DMS79 (cell line): Measurements from ENCODE around the gene TMEM187.

Experiments
- DNase-seq: peaks from one replicate; lab custom pipeline; 2025; lab: John Stamatoyannopoulos, UW

Gene TMEM187

GRCh38 chrX:154000051-154000450 lies 27.5 kb downstream of the TMEM187 start:
- no peak for DNase-seq

DNA sequence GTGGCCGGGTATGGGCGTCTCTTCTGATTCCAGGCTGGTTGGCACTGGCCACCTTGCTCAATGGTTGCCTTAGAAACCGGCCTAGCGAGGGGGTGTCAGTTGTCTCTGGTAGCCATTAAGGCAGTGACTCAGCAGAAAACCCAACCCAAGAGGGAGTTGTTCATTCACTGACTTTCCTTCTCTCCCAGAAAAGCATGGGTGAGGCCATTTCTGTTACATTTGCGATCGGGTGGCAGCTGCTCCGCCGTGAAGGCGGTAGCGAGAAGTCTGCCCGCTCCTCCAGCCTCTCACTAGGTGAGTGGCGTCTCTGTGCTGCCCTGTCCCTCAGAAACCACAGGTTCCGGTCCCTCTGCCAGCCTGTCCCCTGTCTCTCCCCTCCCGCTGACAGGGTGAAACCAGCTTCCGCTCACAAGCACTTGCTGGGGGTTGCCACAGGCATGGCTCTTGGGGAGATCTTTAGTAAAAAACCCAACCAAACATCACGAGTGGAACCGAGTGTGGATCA lies 29.7 kb downstream of the TMEM187 start:
- DNase-seq: no peak

GRCh38 chrX:154004315-154004714 lies 31.8 kb downstream of the TMEM187 start:
- DNase-seq: no peak

DNA sequence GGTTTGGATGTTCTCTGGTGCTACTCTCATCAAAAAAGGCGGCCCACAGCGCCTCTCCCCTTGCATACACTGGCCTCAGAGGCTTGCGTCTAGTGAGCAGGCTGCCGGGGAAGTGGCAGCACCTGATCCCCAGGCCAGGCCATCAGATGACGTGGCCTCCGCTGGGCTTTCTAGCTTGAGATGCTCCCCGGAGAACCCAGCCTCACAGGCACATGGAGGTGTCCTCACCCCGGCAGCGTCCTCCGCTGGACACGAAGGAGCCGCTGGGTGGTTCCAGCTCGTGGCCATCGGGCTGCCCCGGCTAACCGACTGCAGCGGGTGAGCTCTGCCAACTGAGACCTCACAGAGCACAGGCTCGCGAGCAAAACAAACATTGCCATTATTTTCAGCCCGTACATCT lies 34.4 kb downstream of the TMEM187 start:
- no peak for DNase-seq

- no peak for DNase-seq
These were observed 36.0 kb downstream of the TMEM187 start for GRCh38 chrX:154008521-154008920.

GRCh38 chrX:154010330-154011087 lies 38.0 kb downstream of the TMEM187 start:
- no peak for DNase-seq

DNA sequence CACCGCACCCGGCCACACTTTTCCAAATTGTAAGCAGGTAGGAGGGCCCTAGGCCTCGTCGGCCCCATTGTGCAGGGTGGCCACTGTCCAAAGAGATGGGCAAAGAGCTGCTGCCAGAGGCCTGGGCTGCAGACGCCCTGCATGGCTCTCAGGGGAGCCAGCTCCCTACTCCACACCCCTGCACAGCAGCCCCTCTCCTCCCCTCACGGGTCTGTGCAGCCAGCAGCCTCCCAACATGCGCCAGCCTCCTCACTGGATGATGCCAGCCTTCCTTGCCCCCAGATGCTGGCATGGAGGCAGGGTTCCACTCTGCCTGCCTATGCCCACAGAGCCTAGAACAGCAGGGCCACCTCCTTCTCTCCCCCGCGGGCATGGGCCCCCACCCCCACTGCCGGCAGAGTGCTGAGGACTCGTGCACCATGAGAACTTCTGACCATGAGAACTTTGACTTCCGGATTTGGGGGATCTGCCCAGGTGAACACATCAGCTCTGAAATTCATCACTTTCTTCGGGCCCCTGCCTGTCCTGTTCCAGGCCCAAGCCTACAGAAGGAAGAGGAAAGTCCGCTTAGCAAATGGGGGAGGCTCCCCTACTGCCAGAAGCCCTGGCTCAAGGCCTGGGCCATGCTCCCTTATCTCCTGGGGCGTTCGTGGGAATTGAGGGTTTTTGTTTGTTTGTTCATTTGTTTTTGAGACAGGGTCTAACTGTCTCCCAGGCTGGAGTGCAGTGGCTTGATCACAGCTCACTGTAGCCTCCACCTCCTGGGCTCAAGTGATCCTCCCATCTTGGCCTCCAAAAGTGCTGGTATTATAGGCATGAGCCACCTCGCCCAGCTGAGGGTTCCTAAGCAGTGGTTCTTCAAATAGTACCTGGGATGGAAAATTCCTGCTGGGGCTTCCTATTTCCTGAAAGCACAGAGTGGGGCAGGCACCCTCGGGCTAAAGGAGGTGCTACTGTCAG lies 39.1 kb downstream of the TMEM187 start:
- no peak for DNase-seq

DNA sequence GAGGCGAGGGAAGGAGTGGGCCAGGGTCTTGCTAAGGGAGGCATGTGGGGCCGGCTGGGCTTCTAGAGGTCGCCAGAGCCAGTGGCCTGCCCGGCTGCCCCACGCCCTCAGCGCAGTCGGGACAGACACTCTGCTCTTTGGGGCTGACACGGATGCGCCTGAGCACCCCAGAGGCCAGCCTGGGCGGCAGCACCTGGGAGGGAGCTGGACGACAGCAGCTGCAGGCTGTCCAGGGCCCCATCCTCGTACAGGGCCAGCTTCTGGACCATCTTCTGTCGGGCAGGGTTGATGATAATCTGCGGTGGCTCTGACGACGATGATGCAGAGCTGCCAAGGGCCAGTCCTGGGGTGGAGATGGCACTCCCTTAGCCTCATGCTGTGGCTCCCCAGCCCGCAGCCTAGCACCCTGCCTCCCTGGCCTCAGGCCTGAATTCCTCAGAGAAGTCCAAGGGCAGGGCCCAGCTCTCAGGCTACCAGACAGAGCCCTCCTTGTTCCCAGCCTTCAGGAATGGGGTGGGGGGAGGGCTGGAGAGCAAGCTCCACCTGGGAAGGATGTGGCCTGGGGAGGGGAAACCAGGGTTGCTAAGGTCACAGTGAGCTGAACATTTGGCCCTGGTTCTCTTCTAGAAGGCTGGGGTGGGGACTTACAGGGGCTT lies 39.9 kb downstream of the TMEM187 start:
- no peak for DNase-seq

GRCh38 chrX:154013001-154013421 lies 40.5 kb downstream of the TMEM187 start:
- DNase-seq: no peak

DNA sequence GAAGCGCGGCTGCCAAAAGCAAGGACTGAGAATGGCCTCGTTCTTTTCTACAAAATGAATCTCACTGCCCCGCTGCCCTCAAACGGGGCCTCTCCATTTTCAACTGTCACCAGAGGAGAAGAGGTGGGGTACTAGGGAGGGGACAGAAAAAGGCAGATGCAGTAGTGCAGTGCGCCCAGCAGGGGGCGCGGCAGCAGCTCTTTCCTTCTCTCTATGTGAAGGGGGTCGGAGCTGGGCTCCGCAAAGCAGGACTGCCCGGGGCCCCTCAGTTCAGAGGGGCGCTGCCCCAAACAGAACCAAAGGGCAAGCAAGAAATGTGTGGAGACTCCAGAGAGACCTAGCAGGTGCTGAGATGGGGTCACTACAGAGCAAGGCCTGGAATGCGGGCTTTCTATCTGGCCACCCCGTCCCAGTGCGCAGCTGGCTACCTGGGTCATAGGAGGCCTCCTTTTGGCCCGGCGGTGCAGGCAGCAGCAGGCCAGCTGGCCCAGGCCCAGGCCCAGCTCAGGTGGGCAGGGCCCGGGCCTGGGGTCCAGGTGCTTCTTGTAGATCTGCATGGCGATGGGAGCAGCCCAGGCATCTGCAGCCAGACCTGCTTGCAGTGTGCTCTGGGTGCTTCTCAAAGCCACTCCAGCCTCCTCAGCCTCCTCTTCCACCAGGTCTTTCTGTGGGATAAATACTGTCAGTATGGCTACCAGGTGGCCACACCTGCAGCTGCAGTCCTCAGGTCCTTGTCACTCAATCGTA lies 41.2 kb downstream of the TMEM187 start:
- DNase-seq: no peak

DNA sequence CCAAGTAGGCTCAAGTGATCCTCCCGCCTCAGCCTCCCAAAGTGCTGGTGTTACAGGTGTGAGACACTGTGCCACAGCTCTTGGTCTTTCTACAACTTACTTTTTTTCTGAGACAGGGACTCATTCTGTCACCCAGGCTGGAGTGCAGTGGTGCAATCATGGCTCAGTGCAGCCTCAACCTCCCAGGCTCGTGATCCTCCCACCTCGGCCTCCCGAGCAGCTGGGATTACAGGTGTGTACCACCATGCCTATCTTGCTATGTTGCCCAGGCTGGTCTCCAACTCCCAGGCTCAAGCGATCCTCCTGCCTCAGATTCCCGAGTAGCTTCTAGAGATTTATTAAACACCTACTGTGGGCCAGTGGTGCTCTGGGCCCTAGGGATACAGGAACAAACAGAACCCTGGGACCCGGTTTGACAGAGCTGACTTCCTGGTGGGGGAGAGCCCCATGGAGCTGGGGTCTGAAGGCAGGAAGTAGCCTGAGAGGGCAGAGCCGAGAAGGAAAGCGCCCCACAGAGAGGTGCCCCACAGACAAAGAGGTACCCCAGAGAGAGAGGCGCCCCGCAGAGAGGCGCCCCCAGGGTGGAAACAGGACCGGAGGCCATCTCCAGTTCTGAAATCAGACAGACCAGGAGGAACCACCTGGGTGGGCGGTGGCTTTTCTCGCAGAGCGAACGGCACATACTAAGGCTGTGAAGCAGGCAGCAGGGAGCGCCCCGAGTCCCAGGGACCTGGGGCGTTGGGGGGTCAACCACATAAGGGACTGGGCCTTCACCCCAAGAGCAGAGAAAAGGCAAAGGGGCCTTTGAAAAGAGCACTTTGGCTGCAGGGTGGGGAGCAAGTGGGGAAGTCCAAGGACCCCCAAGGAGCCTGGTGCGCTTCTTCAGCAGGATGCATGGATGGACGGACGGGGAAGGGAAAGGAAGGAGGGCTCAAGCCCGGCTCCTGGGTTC lies 42.2 kb downstream of the TMEM187 start:
- no peak for DNase-seq

GRCh38 chrX:154015581-154016264 lies 43.2 kb downstream of the TMEM187 start:
- no peak for DNase-seq

DNA sequence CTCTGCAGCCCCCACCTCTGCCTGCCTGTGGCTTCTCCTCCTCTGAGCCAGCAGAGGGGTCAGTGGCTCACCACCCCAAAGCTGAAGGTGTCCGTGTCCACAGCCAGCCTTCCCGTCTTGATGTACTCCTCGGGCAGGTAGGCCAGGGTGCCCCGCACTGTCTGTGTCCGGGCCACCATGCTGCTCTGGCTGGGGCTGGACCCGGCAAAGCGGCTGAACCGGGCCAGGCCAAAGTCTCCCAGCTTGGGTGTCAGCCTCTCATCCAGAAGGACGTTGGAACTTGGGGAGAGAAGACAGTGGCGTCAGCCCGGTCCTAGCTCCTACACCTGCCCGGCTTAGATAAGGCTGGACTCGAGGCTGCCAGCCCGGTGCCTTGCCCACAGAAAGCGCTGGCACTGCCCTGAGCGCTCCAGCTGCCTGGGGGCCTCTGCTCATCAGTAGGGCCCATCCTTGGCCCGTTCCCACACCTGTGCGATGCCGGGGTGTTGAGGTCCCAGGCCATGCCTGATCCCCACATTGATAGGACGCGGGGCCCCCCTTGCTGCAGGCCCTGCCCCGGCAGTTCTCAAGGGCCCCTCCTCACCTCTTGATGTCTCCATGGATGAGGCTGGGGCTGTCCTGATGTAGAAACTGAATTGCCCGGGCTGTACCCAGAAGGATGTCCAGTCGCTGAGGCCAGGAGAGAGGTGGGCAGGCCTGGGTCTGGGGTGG lies 44.0 kb downstream of the TMEM187 start:
- no peak for DNase-seq

GRCh38 chrX:154017766-154018517 lies 45.4 kb downstream of the TMEM187 start:
- DNase-seq: no peak

- DNase-seq: no peak
These were observed 46.0 kb downstream of the TMEM187 start for GRCh38 chrX:154018518-154019060.

DNA sequence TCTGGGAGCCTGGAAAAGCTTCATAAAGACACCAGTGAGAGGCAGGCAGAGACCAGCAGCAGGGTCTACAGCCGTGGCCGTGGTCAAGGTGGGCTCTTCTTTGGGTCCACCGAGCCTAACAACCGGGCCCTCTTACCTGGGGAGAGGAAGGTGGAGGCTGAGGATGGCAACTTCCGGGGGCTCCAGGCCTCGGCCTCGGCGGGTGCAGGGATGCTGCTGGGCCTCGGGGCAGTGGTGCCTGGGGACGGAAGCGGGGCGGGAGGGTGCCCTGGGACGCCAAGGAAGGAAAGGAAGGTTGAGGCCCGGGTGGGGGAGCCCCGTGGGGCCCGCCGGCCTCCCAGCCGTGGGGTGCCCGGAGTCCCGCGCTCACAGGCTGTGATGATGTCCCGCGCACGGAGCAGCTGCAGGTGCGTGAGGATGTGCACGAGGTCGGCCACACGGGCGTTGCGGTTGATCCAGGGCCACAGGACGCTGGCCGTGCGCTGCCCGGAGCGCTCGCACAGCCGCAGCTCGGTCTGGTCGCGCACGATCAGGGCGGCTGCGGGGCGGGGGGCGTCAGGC lies 46.6 kb downstream of the TMEM187 start:
- DNase-seq: no peak

DNA sequence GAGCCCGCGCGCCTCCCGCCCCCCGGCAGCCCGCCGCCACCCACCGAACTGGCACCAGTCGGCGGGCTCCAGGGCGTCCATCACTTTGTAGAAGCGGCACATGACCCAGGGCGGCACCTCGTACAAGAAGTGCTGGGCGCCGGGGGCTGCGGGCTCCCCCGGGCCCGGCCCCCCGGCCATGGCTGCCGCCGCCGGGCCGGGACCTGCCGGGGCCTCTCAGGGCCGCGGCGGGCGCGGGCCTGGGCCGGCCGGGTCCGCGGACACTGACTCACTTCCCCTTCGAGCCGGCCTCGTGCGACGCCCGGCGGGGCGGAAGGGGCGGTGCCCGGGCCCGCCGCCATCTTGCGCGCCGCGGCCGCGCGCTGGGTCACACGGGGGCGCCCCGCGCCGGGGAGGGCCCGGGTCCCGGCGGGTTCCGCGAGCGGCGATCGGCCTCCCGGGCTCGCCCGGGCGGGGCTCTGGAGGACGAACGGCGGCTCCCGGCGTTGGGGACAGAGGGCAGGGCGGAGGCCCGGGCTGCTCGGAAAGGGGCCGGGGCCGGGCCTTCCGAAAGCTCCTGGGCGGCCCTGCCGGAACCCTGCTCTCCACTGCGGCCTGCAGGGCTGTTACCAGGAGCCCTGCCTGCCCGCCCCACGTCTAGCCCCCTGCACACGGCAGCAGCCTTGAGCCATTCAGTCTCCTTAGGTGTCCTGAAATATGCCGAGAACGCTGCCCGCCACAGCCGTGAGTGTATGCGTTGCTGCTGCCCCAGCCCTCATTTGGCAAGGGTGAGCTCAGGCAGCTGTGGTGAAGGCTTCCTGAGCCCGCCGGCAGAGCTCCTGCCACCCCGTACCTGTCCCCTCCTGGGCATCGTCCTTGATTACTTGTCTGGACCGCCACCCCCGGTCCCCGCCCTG lies 47.3 kb downstream of the TMEM187 start, which contains the start of gene IRAK1:
Gene IRAK1 (minus strand): TSS at position 270 of the 896 bp plus-strand sequence. CDS start 90 bp downstream, at position 180.
- peak; percentile 12 for DNase-seq
